ENCODE data around the gene RBFA.

Gene RBFA

GRCh38 chr18:80029690-80030089 lies 4.5 kb upstream of the RBFA start:
- H3K4me3 ChIP-seq (ENCODE audit: low read depth, low read length), result no peak overlapping the region
- no peak for TF ChIP-seq CTCF (IDR thresholded peaks at IDR 0.05; ENCODE audit: borderline replicate concordance, insufficient read depth, low read depth, low read length)

GRCh38 chr18:80033181-80034067 lies 810 bp upstream of the RBFA start:
- TF ChIP-seq CTCF (IDR thresholded peaks at IDR 0.05; ENCODE audit: borderline replicate concordance, insufficient read depth, low read depth, low read length), result no peak
- H3K4me3 ChIP-seq (ENCODE audit: low read depth, low read length), result peak overlapping the region; percentile 66

- peak overlapping the region; percentile 73 for H3K4me3 ChIP-seq (ENCODE audit: low read depth, low read length)
- no peak for TF ChIP-seq CTCF (IDR thresholded peaks at IDR 0.05; ENCODE audit: borderline replicate concordance, insufficient read depth, low read depth, low read length)
Measured at GRCh38 chr18:80034852-80035406, 695 bp downstream of the RBFA start.

- H3K4me3 ChIP-seq (ENCODE audit: low read depth, low read length), result no peak overlapping the region
- TF ChIP-seq CTCF (IDR thresholded peaks at IDR 0.05; ENCODE audit: borderline replicate concordance, insufficient read depth, low read depth, low read length), result no peak
Measured at GRCh38 chr18:80035997-80036396, 1.8 kb downstream of the RBFA start.

GRCh38 chr18:80037300-80037699 lies 3.1 kb downstream of the RBFA start:
- H3K4me3 ChIP-seq (ENCODE audit: low read depth, low read length), result no peak overlapping the region
- TF ChIP-seq CTCF (IDR thresholded peaks at IDR 0.05; ENCODE audit: borderline replicate concordance, insufficient read depth, low read depth, low read length), result no peak

- H3K4me3 ChIP-seq (ENCODE audit: low read depth, low read length), result no peak overlapping the region
- no peak for TF ChIP-seq CTCF (IDR thresholded peaks at IDR 0.05; ENCODE audit: borderline replicate concordance, insufficient read depth, low read depth, low read length)
Measured at GRCh38 chr18:80037869-80038630, 3.8 kb downstream of the RBFA start.
